ENCODE results near the gene IMMP2L.
A peak's percentile ranks its signal among the peaks of the same experiment; 100 is the strongest.

IMMP2L gene

GRCh38 chr7:111018960-111019736 lies 543.1 kb downstream of the IMMP2L start:
- DNase-seq, result no peak

- DNase-seq, result no peak
Observed at GRCh38 chr7:111018447-111018846, 543.8 kb downstream of the IMMP2L start.

DNA sequence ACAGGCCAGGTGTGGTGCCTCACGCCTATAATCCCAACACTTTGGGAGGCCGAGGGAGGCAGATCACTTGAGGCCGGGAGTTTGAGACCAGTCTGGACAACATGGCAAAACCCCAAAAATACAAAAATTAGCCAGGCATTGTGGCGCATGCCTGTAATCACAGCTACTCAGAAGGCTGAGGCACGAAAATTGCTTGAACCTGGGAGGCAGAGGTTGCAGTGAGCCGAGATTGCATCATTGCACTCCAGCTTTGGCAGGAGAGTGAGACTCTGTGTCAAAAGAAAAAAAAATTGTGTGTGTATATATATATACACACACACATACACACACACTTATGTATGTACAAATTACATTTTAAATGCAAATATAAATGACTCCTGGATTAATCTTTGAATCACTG lies 548.2 kb downstream of the IMMP2L start:
- no peak for DNase-seq

GRCh38 chr7:111012799-111013675 lies 549.3 kb downstream of the IMMP2L start:
- no peak for DNase-seq

DNA sequence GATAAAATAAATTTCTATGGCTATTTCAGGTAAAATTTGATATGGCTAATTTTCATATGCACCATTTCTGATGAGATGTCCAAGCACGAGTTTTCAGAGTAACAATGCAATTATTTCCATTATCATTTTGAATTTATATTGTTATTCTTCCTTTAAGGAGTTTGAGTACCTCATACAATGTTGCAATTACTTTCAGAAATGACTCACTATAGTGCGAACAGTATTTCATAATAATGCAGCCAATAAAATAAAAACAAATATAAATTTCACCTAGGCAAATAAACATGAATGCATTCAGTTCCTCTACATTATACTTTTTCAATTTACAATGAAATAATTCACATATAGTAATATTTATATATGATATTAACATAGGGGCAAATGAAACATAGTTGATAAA lies 550.1 kb downstream of the IMMP2L start:
- DNase-seq, result no peak

DNA sequence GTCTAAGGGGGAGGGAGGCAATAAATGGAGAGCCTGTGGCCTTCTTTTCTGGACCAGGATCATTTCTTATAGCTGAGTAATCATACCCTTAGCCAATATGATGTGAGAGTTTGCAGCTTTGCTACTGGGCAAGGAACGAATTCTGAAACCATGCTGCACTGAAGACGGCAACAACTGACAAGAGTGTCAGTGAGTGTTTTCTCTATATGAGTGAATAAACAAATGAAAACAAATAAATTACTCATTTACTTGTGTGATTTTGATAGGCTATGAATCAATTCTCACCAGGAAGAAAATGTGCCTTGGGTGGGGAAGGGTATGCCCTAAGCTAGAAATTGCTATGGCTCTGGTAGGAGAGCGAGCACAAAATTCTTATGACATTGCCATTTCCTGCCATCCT lies 550.8 kb downstream of the IMMP2L start:
- peak; percentile 21 for DNase-seq

DNA sequence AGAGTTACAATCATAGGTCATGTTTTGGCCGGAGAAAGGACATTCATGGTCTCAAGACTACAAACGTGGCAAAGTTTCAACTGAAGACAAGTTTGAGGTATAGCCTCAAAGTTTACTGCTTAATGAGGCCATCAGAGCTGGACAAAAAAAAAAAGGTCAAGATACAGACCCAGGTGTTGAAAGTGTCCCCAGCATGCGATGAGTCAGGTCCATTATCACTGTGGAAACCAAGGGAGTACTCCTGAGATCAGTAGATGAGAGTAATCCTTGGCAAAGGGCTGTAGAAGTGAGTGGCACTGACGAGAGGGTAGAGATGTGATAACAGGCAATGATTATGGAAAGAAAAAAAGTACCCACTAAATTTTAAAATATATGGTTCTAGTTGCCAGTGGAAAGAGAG lies 551.5 kb downstream of the IMMP2L start:
- DNase-seq, result no peak

DNA sequence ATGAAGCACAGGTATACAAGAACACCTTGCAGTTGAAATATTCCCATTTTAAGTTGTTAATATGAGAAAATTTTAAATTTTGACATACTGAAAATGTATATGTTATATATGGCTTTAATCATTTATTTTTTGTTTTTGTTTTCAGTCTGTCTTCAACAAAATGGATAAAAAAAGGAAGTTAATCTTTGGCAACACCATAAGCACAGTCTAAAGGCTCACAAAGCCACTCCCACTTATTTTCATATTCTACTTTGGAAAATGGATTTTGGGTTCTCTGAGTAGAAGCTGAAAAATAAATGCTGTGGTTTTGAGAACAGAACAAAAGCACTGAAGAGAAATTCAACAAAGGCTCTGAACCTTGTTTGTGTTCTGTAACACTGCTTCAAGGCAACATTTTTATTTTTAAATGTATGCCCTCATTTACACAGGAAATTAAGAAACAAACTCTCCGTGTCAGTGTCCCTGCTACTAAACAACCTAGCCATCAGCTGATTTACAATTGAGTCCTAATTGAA lies 552.7 kb downstream of the IMMP2L start:
- no peak for DNase-seq

- peak; percentile 86 for DNase-seq
Observed at GRCh38 chr7:111006691-111007090, 555.6 kb downstream of the IMMP2L start.

- peak; percentile 5 for DNase-seq
Observed at GRCh38 chr7:111006040-111006439, 556.3 kb downstream of the IMMP2L start.

- peak; percentile 22 for DNase-seq
Observed at GRCh38 chr7:111005445-111005844, 556.8 kb downstream of the IMMP2L start.

DNA sequence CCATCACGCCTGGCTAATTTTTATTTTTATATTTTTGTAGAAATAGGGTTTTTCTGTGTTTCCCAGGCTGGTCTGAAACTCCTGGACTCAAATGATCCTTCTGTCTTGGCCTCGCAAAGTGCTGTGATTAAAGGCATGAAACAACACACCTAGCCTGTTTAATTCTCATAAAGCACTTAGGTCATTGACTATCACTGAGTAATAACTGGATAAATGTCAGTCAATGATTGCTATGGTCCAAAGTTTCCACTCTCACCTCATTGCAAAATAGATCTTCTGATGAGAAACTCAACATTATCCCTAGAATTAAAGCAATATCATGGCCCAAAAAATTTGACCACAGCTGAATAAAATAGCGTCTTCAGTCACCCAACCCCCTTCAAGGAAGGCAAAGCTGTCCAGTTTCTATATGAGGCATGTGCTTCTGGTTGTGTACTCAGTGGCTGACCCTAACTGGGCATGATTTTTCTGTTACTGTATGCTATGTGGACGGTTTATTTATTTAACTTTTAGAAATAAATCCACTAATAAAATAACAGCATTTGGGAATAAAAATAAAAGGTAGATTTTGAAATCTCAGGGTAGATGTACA lies 557.9 kb downstream of the IMMP2L start:
- no peak for DNase-seq

DNA sequence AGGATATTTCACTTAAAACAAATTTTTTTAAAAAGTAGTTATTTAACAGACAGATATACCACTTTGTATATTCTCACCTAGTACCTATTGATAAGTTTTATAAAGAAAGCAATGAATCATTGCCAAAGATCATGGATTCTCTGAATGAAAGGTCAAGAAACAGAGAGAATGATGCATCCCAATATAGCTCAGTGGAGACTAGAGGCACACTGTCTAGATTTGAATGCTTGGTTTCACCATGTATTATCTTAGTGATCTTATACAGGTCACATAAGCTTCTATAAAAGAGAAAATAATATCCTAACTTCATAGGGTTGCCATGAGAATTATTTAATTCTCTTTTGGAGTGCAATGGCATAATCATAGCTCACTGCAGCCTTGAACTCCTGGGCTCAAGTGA lies 558.4 kb downstream of the IMMP2L start:
- no peak for DNase-seq

- no peak for DNase-seq
Observed at GRCh38 chr7:110994028-110994967, 568.0 kb downstream of the IMMP2L start.

GRCh38 chr7:110988890-110989501 lies 573.3 kb downstream of the IMMP2L start:
- DNase-seq, result no peak

DNA sequence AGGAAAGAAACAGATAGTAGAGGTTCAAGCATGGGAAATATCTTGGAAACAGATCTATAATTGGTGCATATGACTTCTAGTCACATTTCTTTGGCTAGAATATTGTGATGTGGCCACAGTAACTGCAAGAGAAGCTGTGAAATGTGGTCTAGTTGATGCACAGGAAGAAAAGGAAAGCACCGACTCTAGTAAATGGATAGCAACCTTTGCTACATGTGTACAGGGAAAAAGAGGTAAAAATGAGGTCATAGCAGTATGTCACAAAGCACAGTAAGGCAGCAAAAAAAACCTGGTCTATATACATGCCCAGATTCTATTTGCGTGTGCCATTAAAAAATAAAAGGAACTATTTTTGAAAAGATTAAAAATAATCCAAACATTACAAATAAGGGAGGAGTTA lies 573.9 kb downstream of the IMMP2L start:
- DNase-seq, result no peak

DNA sequence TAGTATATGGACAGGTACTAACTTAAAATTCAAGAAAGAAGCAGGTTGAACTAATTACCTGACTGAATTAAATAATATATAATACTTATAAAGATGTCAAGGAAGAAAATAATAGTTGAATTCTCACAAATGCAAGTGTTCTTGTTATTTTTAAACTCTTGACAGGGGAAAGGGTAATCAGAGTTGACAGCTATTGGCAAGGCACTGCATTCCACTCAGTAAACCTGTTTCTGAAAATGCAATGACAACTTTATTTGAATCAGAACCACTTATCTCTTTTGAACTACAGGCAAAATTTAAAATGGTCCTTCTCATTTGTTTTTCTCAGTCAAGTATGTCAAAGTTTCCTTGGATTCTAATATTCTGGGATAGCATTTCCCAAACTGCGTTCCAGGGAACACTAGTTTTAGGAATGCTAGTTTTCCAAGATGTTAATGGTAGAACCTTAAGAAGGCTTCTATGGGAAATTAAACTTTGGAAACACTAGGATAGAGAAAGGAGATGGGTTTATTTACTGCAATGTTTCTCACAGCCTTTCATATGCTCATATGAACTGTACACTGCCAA lies 575.1 kb downstream of the IMMP2L start:
- DNase-seq, result no peak

DNA sequence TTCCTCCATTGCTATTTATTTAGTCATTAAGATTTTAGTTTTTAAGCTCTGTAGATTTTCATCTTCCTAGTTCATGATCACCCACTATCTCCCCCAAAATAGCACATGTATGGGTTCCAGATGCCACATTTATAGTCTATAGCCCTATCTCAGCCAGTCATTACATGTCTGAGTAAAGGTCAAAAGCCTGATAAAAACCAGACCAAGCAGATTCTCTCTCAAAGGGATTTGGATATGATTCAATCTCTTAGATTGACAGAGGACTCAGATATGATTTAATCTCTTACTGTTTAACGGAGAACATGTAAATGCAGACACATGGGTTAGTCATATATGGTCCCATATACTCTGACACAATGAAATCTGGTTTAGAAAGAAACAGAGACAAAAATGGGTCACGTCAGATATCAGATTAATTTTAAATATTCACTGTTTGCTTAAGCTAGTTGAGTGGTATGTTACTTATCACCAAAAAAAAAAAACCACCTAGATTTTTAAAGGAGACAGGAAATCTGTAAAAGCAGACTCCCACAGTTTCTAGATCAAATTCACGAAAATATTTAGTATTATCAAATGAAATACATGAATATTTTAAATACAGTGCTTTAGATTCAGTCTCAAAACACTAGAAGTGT lies 578.4 kb downstream of the IMMP2L start:
- DNase-seq, result no peak

DNA sequence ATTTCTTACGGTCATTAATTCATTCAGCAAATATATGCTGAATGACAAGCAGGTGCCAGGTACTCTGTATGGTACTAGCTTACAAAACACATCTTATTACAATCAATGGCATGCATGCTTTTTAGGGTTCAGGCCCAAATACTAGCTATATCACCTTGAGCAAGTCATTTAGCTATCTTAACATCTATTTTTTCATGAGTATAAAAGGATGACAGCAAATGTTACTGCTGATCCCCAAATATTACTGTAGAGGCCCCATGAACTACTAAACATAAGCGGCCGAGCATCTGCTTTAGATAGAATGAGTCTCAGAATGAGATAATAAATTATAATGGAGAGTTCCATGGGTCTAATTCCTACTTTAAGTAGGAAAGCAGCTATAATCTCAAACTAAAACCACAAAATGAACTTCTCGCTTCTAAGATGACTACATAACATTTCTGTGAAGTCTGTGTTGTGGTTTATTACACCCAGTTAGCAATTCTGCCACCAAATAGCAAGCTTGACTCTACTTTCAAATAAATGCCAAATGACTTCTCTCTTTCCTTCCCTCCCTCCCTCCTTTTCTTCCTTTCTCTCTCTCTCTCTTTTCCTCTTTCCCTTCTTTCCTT lies 585.1 kb downstream of the IMMP2L start:
- peak; percentile 13 for DNase-seq

DNA sequence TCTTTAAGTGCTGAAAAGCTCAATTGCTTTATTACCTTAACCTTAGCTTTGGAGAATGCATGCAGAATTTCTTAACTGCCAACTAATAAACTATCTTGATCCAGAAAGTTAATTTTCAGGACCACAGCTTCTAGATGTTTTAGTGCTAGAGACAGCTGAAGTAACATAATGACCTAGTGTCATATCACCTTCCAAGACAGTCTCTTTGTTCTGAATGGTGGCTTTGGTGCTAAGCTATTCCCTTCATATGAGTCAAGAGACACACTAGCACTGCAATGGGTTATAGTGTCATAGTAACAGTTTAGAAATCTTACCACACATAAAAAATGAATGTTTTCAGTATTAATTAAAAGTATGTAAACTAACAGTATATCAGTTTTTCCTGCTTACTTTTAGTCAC lies 586.8 kb downstream of the IMMP2L start:
- no peak for DNase-seq

Measured in fibroblast of skin of scalp (primary cell).